IPS DF 4.7 (cell line): Measurements from ENCODE around the gene JAGN1.
"Not testable (repeated sequence)": the region's sequence is repeated elsewhere in the genome, so short reads cannot be mapped to it uniquely, and the experiment has no call there.

Experiments
- DNase-seq: peaks from one replicate; pipeline ENCODE4 v3.0.0-alpha.2; 2013; ENCODE audit warnings: low spot score; ENCODE audit errors: extremely low read depth

Gene JAGN1

GRCh38 chr3:9890249-9891071 is at the start of gene JAGN1:
JAGN1 (plus strand) TSS chr3:9890610; CDS start chr3:9890723, 113 bp downstream.
- DNase-seq = no peak

- DNase-seq = no peak
These were observed 49.4 kb upstream of the JAGN1 start for GRCh38 chr3:9841015-9841414.

GRCh38 chr3:9843715-9844438 is 46.5 kb upstream of the JAGN1 start, which contains the start of gene RPUSD3:
RPUSD3 (minus strand) TSS chr3:9844008; CDS start chr3:9843990, 18 bp downstream.
- DNase-seq = peak; percentile 82

GRCh38 chr3:9846231-9846630 is 44.2 kb upstream of the JAGN1 start:
- DNase-seq = no peak

- no peak for DNase-seq
These were observed 43.4 kb upstream of the JAGN1 start for GRCh38 chr3:9846931-9847488.

- not testable (repeated sequence) for DNase-seq
These were observed 42.5 kb upstream of the JAGN1 start for GRCh38 chr3:9847870-9848269.

- not testable (repeated sequence) for DNase-seq
These were observed 41.5 kb upstream of the JAGN1 start for GRCh38 chr3:9848860-9849259.

- not testable (repeated sequence) for DNase-seq
These were observed 39.0 kb upstream of the JAGN1 start for GRCh38 chr3:9851383-9851782.

- DNase-seq = not testable (repeated sequence)
These were observed 38.5 kb upstream of the JAGN1 start for GRCh38 chr3:9851926-9852325.

- DNase-seq = no peak
These were observed 37.9 kb upstream of the JAGN1 start for GRCh38 chr3:9852528-9852927.

GRCh38 chr3:9854291-9854940 is 36.0 kb upstream of the JAGN1 start:
- not testable (repeated sequence) for DNase-seq

GRCh38 chr3:9855594-9855993 is 34.8 kb upstream of the JAGN1 start:
- no peak for DNase-seq

- no peak for DNase-seq
These were observed 30.8 kb upstream of the JAGN1 start for GRCh38 chr3:9859530-9860025.

GRCh38 chr3:9861201-9861600 is 29.2 kb upstream of the JAGN1 start:
- no peak for DNase-seq

- no peak for DNase-seq
These were observed 28.7 kb upstream of the JAGN1 start for GRCh38 chr3:9861626-9862130.

- DNase-seq = no peak
These were observed 27.9 kb upstream of the JAGN1 start for GRCh38 chr3:9862391-9863057.

- no peak for DNase-seq
These were observed 27.2 kb upstream of the JAGN1 start for GRCh38 chr3:9863058-9863772.

GRCh38 chr3:9864200-9864927 is 26.0 kb upstream of the JAGN1 start:
- no peak for DNase-seq

GRCh38 chr3:9865125-9865637 is 25.2 kb upstream of the JAGN1 start:
- DNase-seq = not testable (repeated sequence)
